Endothelial cell of umbilical vein (primary cell): ENCODE data around the gene MAPT.

Source experiments
- CTCF ChIP-seq, 2 donors: IDR thresholded peaks; 1 replicate in 1 of 2; 2 replicates in 1 of 2; pipeline ENCODE4 v1.5.1; 2011; ENCODE audit warnings: low read length in 2 of 2, mild to moderate bottlenecking in 2 of 2, moderate library complexity in 2 of 2, control low read depth in 1 of 2, inconsistent platforms in 1 of 2, low read depth in 1 of 2; ENCODE audit not compliant: insufficient read depth in 1 of 2; ENCODE audit errors: extremely low read depth in 1 of 2
- GATA2 ChIP-seq: IDR thresholded peaks from 2 replicates; pipeline ENCODE4 v1.7.0; 2011; ENCODE audit warnings: low read depth, mild to moderate bottlenecking, moderate library complexity, mixed read lengths, low read length; ENCODE audit not compliant: insufficient read length, insufficient read depth
- JUN ChIP-seq: IDR thresholded peaks from 2 replicates; pipeline ENCODE4 v1.6.1; 2011; ENCODE audit warnings: borderline replicate concordance, low read depth; ENCODE audit not compliant: insufficient read length, insufficient read depth
- MAX ChIP-seq: IDR thresholded peaks from 2 replicates; pipeline ENCODE4 v1.6.1; 2011; ENCODE audit not compliant: insufficient read depth, insufficient read length
- POLR2A ChIP-seq: IDR thresholded peaks from 2 replicates; pipeline ENCODE4 v1.6.1; 2012; ENCODE audit warnings: low read depth, mild to moderate bottlenecking, control low read depth, low read length
- POLR2AphosphoS5 ChIP-seq: IDR thresholded peaks from 2 replicates; pipeline ENCODE4 v1.6.1; 2012; ENCODE audit warnings: low read depth, mild to moderate bottlenecking, control low read depth, low read length, moderate library complexity; ENCODE audit not compliant: insufficient read depth

GRCh38 chr17:45895304-45895968 lies 1.1 kb downstream of the MAPT start:
- TF ChIP-seq CTCF (IDR thresholded peaks at IDR 0.05; ENCODE audit: extremely low read depth in 1 of 2, insufficient read depth in 1 of 2, low read depth in 1 of 2, low read length in 2 of 2), result no peak
- TF ChIP-seq POLR2A, result no peak
- no peak for TF ChIP-seq MAX
- no peak for TF ChIP-seq GATA2
- no peak for TF ChIP-seq POLR2AphosphoS5
- no peak for TF ChIP-seq JUN
